Measurements from ENCODE around the gene IFNA6.

GRCh38 chr9:21399956-21400355 lies 49.3 kb upstream of the IFNA6 start:
- TF ChIP-seq, protein P1, sequence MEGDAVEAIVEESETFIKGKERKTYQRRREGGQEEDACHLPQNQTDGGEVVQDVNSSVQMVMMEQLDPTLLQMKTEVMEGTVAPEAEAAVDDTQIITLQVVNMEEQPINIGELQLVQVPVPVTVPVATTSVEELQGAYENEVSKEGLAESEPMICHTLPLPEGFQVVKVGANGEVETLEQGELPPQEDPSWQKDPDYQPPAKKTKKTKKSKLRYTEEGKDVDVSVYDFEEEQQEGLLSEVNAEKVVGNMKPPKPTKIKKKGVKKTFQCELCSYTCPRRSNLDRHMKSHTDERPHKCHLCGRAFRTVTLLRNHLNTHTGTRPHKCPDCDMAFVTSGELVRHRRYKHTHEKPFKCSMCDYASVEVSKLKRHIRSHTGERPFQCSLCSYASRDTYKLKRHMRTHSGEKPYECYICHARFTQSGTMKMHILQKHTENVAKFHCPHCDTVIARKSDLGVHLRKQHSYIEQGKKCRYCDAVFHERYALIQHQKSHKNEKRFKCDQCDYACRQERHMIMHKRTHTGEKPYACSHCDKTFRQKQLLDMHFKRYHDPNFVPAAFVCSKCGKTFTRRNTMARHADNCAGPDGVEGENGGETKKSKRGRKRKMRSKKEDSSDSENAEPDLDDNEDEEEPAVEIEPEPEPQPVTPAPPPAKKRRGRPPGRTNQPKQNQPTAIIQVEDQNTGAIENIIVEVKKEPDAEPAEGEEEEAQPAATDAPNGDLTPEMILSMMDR (conservative IDR thresholded peaks at IDR 0.05; ENCODE audit: low read length), result no peak
- no peak for TF ChIP-seq EZH2phosphoT487 (IDR thresholded peaks at IDR 0.05; ENCODE audit: borderline replicate concordance, low read depth, low read length)

Measured in OCI-LY7 (cell line).